Stimulated activated naive CD8-positive, alpha-beta T cell treated with anti-CD3 and anti-CD28 coated beads, Interleukin-15, amount 100 ng/mL, for 72 hours (primary cell): ENCODE results near the gene SLC28A1.

Experiments
- ATAC-seq: fragments of 150-1000 bp; cut with Tn5 transposase; 2 replicates; pipeline ENCODE4 v1.10.0; 2021; ENCODE audit warnings: mild to moderate bottlenecking, moderate library complexity
- DNase-seq, 2 donors: peaks; one replicate each; pipeline ENCODE4 v3.0.0; 2021 to 2022
- H3K27ac Mint-ChIP-seq, 2 donors: one replicate each; pipeline ENCODE4 v1.8.0; 2022; ENCODE audit warnings: mild to moderate bottlenecking in 2 of 2, mixed read lengths in 2 of 2, moderate library complexity in 2 of 2
- H3K27me3 Mint-ChIP-seq: one replicate; pipeline ENCODE4 v1.8.0; 2022; ENCODE audit warnings: mixed read lengths
- H3K4me1 Mint-ChIP-seq: one replicate; pipeline ENCODE4 v1.8.0; 2022; ENCODE audit warnings: mild to moderate bottlenecking, mixed read lengths
- H3K4me3 Mint-ChIP-seq, 2 donors: one replicate each; pipeline ENCODE4 v1.8.0; 2022; ENCODE audit warnings: mild to moderate bottlenecking in 2 of 2, mixed read lengths in 2 of 2, moderate library complexity in 1 of 2
- H3K9me3 Mint-ChIP-seq, 2 donors: one replicate each; pipeline ENCODE4 v1.8.0; 2022; ENCODE audit warnings: mixed read lengths in 2 of 2

Gene SLC28A1

GRCh38 chr15:84926491-84927230 lies 42.2 kb downstream of the SLC28A1 start:
- H3K4me1 Mint-ChIP-seq, result peaks cover 15% of the 10 kb centered on the region
- ATAC-seq (no peak), DNase-seq (no peak)
- no peaks in the 10 kb centered on the region for H3K9me3 Mint-ChIP-seq
- H3K4me3 Mint-ChIP-seq, result no peak overlapping the region
- H3K27ac Mint-ChIP-seq, result no peak overlapping the region
- H3K27me3 Mint-ChIP-seq, result no peaks in the 10 kb centered on the region

DNA sequence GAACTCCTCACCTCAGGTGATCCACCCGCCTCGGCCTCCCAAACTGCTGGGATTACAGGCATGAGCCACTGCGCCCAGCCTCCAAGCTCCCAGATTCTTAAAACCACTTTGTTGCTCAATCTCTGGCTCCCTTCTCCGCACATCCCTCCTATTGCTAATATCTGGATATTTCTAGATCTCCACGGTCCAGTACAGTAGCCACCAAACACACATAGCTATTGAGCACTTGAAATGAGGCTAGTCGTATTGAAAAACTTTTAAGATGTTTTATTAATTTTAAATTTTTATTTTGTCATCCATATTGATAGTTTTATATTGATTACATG lies 44.3 kb downstream of the SLC28A1 start:
- no peaks in the 10 kb centered on the region for H3K9me3 Mint-ChIP-seq
- peaks cover 15% of the 10 kb centered on the region for H3K4me1 Mint-ChIP-seq
- no peaks in the 10 kb centered on the region for H3K27me3 Mint-ChIP-seq
- no peak overlapping the region for H3K27ac Mint-ChIP-seq
- H3K4me3 Mint-ChIP-seq, result no peak overlapping the region
- DNase-seq (no peak), ATAC-seq (no peak)

DNA sequence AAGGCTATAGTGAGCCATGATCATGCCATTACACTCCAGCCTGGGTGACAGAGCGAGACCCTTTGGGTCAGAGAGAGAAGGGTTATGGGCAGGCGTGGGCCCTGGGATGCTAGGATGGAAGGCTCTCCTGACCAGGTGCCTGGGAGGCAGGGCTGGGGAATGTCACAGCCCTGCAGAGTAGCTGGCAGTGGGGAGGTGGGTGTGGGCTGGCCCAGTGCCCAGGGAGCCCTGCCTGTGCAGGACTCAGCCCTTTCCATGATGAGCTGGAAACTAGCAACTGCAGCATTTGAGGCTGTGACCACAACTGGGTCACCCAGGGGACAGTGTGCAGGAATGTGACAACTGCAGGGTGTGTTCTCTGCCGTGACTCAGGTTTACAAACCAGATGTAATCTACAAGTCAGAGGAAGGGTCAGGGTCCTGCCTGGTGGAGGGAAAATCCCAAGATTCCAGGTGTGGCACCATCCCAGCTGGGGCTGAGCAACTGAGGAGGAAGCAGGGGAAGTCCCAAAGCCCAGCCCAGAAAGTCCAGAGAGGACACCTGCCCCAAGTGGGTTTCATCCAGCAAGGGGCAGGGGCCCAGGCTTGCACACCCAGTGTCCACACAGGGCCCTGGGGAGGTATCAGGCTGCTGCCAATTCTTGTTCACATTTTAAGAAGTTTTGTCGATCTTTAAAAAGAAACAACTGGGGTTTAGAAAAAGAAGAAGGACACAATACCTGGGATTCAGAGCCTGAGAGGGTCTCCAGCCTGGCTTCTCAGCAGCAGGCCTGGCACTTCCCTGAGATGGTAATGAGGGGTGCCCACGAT lies 45.5 kb downstream of the SLC28A1 start:
- Mint-ChIP-seq H3K27ac (peak overlapping the region in 1 of 2 donors; percentile 90), H3K4me3 (no peak overlapping the region), H3K9me3 (no peaks in the 10 kb centered on the region), H3K4me1 (peaks cover 15% of the 10 kb centered on the region), H3K27me3 (no peaks in the 10 kb centered on the region)
- ATAC-seq, result no peak
- no peak for DNase-seq

- ATAC-seq (no peak), DNase-seq (no peak)
- H3K27ac Mint-ChIP-seq, result no peak overlapping the region
- H3K27me3 Mint-ChIP-seq, result peaks cover 18% of the 10 kb centered on the region
- H3K4me3 Mint-ChIP-seq, result no peak overlapping the region
- peaks cover 8% of the 10 kb centered on the region for H3K4me1 Mint-ChIP-seq
- H3K9me3 Mint-ChIP-seq, result no peaks in the 10 kb centered on the region
Measured at GRCh38 chr15:84934942-84935729, 50.7 kb downstream of the SLC28A1 start.

GRCh38 chr15:84937144-84937543 lies 52.7 kb downstream of the SLC28A1 start:
- no peak for DNase-seq
- no peak for ATAC-seq
- H3K9me3 Mint-ChIP-seq, result no peaks in the 10 kb centered on the region
- peaks cover 18% of the 10 kb centered on the region for H3K27me3 Mint-ChIP-seq
- no peak overlapping the region for H3K4me3 Mint-ChIP-seq
- peaks cover 7% of the 10 kb centered on the region for H3K4me1 Mint-ChIP-seq
- no peak overlapping the region for H3K27ac Mint-ChIP-seq

- peaks cover 7% of the 10 kb centered on the region for H3K4me1 Mint-ChIP-seq
- no peak overlapping the region for H3K27ac Mint-ChIP-seq
- ATAC-seq, result no peak
- H3K27me3 Mint-ChIP-seq, result peaks cover 18% of the 10 kb centered on the region
- H3K9me3 Mint-ChIP-seq, result no peaks in the 10 kb centered on the region
- H3K4me3 Mint-ChIP-seq, result no peak overlapping the region
- DNase-seq, result no peak
Measured at GRCh38 chr15:84938726-84939125, 54.3 kb downstream of the SLC28A1 start.

- peaks cover 18% of the 10 kb centered on the region for H3K27me3 Mint-ChIP-seq
- no peak overlapping the region for H3K27ac Mint-ChIP-seq
- no peak overlapping the region for H3K4me3 Mint-ChIP-seq
- DNase-seq, result no peak
- peaks cover 7% of the 10 kb centered on the region for H3K4me1 Mint-ChIP-seq
- H3K9me3 Mint-ChIP-seq, result no peaks in the 10 kb centered on the region
- ATAC-seq, result no peak
Measured at GRCh38 chr15:84940399-84940798, 55.9 kb downstream of the SLC28A1 start.

- H3K4me1 Mint-ChIP-seq, result no peaks in the 10 kb centered on the region
- ATAC-seq (no peak), DNase-seq (no peak)
- no peak overlapping the region for H3K4me3 Mint-ChIP-seq
- no peaks in the 10 kb centered on the region for H3K9me3 Mint-ChIP-seq
- peaks cover 21% of the 10 kb centered on the region for H3K27me3 Mint-ChIP-seq
- no peak overlapping the region for H3K27ac Mint-ChIP-seq
Measured at GRCh38 chr15:84942456-84942855, 58.0 kb downstream of the SLC28A1 start.

DNA sequence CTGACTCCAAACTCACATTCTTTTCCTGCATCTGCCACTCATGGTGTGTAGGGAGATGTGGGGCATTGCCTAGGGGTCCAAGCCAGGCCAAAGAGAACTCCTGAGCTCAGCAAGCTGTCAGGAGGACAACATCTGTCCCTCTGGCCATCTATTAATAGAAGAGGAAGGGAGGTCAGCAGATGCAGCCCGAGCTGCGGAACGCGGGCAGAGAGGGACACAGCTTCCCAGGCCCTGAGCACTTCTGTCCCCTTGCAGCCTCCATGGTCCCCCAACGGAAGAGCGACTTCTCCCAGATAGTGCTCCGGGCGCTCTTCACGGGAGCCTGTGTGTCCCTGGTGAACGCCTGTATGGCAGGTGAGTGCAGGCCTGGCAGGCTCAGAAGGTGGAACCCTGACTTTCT lies 59.8 kb downstream of the SLC28A1 start:
- ATAC-seq (no peak), DNase-seq (no peak)
- no peaks in the 10 kb centered on the region for H3K9me3 Mint-ChIP-seq
- H3K27me3 Mint-ChIP-seq, result peaks cover 14% of the 10 kb centered on the region
- no peaks in the 10 kb centered on the region for H3K4me1 Mint-ChIP-seq
- no peak overlapping the region for H3K27ac Mint-ChIP-seq
- no peak overlapping the region for H3K4me3 Mint-ChIP-seq

DNA sequence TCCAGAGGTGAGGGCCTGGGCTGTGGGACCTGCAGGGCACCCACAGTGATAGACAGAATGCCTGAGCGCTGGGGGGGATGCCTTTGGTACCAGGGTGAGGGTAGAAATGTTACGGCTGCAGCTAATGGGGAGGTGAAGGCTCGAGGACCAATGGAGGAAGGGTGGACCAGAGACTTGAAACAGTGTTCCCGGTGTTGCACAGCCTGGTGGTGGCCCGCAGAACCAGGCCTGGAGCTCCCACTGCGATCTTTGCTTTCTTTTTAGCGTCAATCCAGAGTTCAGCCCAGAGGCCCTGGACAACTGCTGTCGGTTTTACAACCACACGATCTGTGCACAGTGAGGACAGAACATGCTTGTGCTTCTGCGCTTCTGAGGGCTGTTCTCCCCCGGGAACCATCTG lies 60.4 kb downstream of the SLC28A1 start:
- ATAC-seq (no peak), DNase-seq (no peak)
- no peaks in the 10 kb centered on the region for H3K9me3 Mint-ChIP-seq
- H3K4me3 Mint-ChIP-seq, result no peak overlapping the region
- no peaks in the 10 kb centered on the region for H3K4me1 Mint-ChIP-seq
- peaks cover 20% of the 10 kb centered on the region for H3K27me3 Mint-ChIP-seq
- peak overlapping the region in 1 of 2 donors; percentile 54 for H3K27ac Mint-ChIP-seq

- Mint-ChIP-seq H3K4me1 (no peaks in the 10 kb centered on the region), H3K4me3 (no peak overlapping the region), H3K9me3 (no peaks in the 10 kb centered on the region), H3K27ac (peak overlapping the region in 1 of 2 donors; percentile 38), H3K27me3 (peaks cover 22% of the 10 kb centered on the region)
- ATAC-seq (no peak), DNase-seq (no peak)
Measured at GRCh38 chr15:84946772-84947489, 62.5 kb downstream of the SLC28A1 start.

- H3K27me3 Mint-ChIP-seq, result peaks cover 22% of the 10 kb centered on the region
- no peak overlapping the region for H3K4me3 Mint-ChIP-seq
Measured at GRCh38 chr15:84947947-84948830, 63.7 kb downstream of the SLC28A1 start.

GRCh38 chr15:84949043-84949442 lies 64.6 kb downstream of the SLC28A1 start:
- H3K27me3 Mint-ChIP-seq, result peaks cover 22% of the 10 kb centered on the region
- H3K9me3 Mint-ChIP-seq, result no peaks in the 10 kb centered on the region
- H3K4me3 Mint-ChIP-seq, result no peak overlapping the region
- DNase-seq (no peak), ATAC-seq (no peak)
- no peak overlapping the region for H3K27ac Mint-ChIP-seq
- H3K4me1 Mint-ChIP-seq, result no peaks in the 10 kb centered on the region

More at GRCh38 chr15:84947947-84948830, 63.7 kb downstream of the SLC28A1 start:
- no peak overlapping the region for H3K27ac Mint-ChIP-seq
- ATAC-seq, result no peak
- no peaks in the 10 kb centered on the region for H3K9me3 Mint-ChIP-seq
- no peak for DNase-seq
- H3K4me1 Mint-ChIP-seq, result no peaks in the 10 kb centered on the region

DNA sequence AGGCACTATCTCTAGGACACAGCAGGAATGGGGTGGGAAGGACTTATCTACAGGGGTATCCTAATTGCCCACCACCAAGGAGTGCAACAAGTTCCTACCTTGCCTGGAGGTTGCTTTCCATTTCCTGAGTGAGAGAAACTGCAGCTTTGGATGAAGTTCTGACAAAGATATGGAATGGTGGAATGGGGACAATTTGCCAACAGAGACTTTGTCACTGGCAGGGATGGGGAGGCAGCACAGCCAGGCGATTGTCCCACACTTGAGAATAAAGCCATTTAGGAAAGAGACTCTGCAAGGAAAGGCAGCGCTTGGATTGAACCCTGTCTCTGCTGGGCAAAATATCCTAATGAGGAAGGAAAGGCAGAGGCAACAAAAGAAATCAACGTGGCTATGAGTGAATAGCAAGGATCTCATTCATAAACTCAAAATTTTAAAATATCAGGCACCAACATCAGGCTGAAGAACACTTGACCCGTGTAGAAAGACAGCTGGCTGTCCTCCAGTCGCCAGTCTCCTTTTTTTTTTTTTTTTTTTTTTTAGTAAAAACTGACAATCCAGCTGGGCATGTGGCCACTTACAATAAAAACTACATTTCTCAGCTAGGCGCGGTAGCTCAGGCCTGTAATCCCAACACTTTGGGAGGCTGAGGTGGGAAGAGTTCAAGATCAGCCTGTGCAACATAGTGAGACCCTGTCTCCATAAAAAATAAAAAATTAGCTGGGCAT lies 65.5 kb downstream of the SLC28A1 start:
- Mint-ChIP-seq H3K4me3 (no peak overlapping the region), H3K27me3 (peaks cover 22% of the 10 kb centered on the region), H3K4me1 (no peaks in the 10 kb centered on the region), H3K9me3 (no peaks in the 10 kb centered on the region), H3K27ac (no peak overlapping the region)
- DNase-seq, result no peak
- no peak for ATAC-seq
